ENCODE data around the gene PLVAP. TPM values are rescaled to one million over a fixed set of nuclear protein-coding genes. Genes with fewer than 3 reads are reported as not detected.
A peak's percentile ranks its signal among the peaks of the same experiment; 100 is the strongest.

Gene PLVAP
- total and polyA plus RNA-seq, 9 of the 15 experiments (the other 6 are each of a cell fraction or from before 2014, with no cell fraction given), result 0.09 to 0.84 (median 0.51) TPM; not detected in 4

DNA sequence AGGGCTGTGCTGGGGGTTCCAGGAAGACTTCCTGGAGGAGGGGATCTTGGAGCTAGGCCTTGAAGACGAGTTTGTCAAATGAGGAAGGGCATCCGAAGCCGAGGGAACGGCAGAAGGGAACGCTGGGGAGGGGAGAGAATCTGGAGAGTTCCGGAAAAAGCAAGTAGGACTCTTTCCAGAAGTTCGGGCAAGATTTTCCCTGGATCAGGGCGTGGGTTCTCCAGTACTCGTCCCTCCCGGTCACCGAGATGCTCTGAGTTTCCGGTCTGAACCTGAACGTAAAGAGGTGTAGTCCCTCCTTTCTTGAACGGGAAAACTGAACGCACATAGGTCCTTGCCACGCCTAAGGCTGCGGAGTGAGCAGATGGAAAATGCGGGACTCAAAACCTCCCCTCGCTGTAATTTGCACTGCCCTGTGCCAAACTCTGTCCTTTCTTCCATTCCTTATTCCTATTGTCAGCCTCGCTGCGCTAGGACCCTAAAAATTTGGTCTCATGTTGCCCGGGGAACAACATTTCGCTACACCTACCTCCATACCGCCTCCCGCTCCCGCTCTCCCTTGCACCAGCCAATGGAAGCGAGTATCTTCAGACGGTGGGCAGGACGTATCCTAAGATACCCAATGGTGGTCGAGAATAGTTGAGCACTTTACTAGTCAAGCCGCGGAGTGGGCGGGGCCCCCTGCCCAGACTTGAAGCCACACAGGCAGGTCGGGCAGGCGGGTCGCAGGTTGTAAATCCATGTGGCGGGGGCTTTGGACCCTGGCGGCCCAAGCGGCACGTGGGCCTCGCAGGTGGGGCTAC lies 40.1 kb downstream of the PLVAP start, which contains the start of gene GTPBP3 (continued):
- peak; percentile 69; the same call in 1 of the 2 replicates for TF ChIP-seq ZBTB12 (CRISPR knock-in tag; IDR thresholded peaks at IDR 0.05)
- TF ChIP-seq, protein P1, sequence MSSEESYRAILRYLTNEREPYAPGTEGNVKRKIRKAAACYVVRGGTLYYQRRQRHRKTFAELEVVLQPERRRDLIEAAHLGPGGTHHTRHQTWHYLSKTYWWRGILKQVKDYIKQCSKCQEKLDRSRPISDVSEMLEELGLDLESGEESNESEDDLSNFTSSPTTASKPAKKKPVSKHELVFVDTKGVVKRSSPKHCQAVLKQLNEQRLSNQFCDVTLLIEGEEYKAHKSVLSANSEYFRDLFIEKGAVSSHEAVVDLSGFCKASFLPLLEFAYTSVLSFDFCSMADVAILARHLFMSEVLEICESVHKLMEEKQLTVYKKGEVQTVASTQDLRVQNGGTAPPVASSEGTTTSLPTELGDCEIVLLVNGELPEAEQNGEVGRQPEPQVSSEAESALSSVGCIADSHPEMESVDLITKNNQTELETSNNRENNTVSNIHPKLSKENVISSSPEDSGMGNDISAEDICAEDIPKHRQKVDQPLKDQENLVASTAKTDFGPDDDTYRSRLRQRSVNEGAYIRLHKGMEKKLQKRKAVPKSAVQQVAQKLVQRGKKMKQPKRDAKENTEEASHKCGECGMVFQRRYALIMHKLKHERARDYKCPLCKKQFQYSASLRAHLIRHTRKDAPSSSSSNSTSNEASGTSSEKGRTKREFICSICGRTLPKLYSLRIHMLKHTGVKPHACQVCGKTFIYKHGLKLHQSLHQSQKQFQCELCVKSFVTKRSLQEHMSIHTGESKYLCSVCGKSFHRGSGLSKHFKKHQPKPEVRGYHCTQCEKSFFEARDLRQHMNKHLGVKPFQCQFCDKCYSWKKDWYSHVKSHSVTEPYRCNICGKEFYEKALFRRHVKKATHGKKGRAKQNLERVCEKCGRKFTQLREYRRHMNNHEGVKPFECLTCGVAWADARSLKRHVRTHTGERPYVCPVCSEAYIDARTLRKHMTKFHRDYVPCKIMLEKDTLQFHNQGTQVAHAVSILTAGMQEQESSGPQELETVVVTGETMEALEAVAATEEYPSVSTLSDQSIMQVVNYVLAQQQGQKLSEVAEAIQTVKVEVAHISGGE (CRISPR knock-in tag; IDR thresholded peaks at IDR 0.05), result peak; percentile 96 to 99 (median 97); a peak in 5 of 6 replicates
- TF ChIP-seq NCOA2 (IDR thresholded peaks at IDR 0.05; ENCODE audit: partially characterized antibody in 2 of 2), result no peak
- peak; percentile 21 for TF ChIP-seq RBBP5 (IDR thresholded peaks at IDR 0.05; ENCODE audit: borderline replicate concordance, insufficient read depth, low read length, poor library complexity, severe bottlenecking)
- TF ChIP-seq, protein P2, sequence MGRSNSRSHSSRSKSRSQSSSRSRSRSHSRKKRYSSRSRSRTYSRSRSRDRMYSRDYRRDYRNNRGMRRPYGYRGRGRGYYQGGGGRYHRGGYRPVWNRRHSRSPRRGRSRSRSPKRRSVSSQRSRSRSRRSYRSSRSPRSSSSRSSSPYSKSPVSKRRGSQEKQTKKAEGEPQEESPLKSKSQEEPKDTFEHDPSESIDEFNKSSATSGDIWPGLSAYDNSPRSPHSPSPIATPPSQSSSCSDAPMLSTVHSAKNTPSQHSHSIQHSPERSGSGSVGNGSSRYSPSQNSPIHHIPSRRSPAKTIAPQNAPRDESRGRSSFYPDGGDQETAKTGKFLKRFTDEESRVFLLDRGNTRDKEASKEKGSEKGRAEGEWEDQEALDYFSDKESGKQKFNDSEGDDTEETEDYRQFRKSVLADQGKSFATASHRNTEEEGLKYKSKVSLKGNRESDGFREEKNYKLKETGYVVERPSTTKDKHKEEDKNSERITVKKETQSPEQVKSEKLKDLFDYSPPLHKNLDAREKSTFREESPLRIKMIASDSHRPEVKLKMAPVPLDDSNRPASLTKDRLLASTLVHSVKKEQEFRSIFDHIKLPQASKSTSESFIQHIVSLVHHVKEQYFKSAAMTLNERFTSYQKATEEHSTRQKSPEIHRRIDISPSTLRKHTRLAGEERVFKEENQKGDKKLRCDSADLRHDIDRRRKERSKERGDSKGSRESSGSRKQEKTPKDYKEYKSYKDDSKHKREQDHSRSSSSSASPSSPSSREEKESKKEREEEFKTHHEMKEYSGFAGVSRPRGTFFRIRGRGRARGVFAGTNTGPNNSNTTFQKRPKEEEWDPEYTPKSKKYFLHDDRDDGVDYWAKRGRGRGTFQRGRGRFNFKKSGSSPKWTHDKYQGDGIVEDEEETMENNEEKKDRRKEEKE (IDR thresholded peaks at IDR 0.05; ENCODE audit: borderline replicate concordance in 1 of 2, control insufficient read depth in 1 of 2, low read depth in 2 of 2, low read length in 1 of 2), result peak in 1 of 2 experiments; percentile 91; a peak in 1 of 4 replicates
- peak; percentile 94 for TF ChIP-seq FOS (IDR thresholded peaks at IDR 0.05; ENCODE audit: extremely low read depth, insufficient read length)
- TF ChIP-seq, protein P3, sequence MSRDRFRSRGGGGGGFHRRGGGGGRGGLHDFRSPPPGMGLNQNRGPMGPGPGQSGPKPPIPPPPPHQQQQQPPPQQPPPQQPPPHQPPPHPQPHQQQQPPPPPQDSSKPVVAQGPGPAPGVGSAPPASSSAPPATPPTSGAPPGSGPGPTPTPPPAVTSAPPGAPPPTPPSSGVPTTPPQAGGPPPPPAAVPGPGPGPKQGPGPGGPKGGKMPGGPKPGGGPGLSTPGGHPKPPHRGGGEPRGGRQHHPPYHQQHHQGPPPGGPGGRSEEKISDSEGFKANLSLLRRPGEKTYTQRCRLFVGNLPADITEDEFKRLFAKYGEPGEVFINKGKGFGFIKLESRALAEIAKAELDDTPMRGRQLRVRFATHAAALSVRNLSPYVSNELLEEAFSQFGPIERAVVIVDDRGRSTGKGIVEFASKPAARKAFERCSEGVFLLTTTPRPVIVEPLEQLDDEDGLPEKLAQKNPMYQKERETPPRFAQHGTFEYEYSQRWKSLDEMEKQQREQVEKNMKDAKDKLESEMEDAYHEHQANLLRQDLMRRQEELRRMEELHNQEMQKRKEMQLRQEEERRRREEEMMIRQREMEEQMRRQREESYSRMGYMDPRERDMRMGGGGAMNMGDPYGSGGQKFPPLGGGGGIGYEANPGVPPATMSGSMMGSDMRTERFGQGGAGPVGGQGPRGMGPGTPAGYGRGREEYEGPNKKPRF (IDR thresholded peaks at IDR 0.05; ENCODE audit: low read depth, low read length), result no peak
- peak; percentile 77; the same call in 1 of the 2 replicates for TF ChIP-seq MYNN (IDR thresholded peaks at IDR 0.05)
- TF ChIP-seq MYNN (CRISPR knock-in tag; IDR thresholded peaks at IDR 0.05), result no peak
- no peak for TF ChIP-seq HMGN3 (IDR thresholded peaks at IDR 0.05; ENCODE audit: borderline replicate concordance, extremely low read depth, insufficient read length, low read depth, low read length)
- TF ChIP-seq, protein P4, sequence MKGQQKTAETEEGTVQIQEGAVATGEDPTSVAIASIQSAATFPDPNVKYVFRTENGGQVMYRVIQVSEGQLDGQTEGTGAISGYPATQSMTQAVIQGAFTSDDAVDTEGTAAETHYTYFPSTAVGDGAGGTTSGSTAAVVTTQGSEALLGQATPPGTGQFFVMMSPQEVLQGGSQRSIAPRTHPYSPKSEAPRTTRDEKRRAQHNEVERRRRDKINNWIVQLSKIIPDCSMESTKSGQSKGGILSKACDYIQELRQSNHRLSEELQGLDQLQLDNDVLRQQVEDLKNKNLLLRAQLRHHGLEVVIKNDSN (CRISPR knock-in tag; IDR thresholded peaks at IDR 0.05), result no peak
- peak; percentile 65 for TF ChIP-seq EP300 (IDR thresholded peaks at IDR 0.05; ENCODE audit: low read length)
- peak; percentile 97 for TF ChIP-seq NBN (IDR thresholded peaks at IDR 0.05; ENCODE audit: low read depth)

Data from K562 (cell line).